ENCODE results near the gene CGREF1.
"Not testable (repeated sequence)": the region's sequence is repeated elsewhere in the genome, so short reads cannot be mapped to it uniquely, and the experiment has no call there.

Gene CGREF1

DNA sequence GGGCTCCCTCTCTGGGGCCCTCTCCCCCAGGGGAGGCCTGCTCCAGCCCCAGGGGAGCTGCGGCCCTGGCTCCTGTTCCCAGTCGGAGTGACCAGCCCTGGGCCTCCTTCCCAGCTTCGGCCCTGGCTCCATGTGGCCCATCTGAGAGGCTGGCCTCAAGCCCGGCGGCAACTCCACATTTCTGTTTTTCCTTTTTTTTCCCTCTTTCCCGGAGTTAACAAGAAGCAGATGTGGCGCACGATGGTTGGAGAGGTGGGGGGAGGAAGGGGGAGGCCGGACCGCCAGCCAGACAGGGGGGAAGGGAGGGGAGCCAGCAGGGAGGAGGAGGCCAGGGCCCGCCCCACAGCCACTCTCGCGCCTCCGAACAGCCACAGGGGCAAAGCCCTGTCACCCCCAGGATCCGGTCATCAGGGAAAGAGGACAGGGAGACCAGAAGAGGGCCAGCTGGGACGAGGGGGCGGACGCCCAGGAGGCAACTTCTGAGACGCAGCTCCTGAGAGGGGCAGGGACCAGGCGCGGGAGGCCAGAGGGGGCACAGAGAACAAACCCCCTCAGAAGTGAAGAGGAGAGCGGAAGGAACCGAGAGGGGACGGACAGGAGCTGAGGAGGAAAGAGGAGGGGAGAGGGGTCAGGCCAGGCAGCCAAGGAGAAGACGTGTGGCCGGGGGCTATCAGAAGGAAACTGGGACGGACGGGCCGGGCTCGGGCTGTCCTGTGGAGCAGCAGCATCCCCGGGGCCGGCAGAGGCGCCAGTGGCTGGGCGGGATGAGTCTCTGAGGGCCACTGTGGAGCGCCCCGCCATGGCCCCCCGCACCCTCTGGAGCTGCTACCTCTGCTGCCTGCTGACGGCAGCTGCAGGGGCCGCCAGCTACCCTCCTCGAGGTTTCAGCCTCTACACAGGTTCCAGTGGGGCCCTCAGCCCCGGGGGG, 40.4 kb downstream of the CGREF1 start, which contains the start of gene EMILIN1:
Gene EMILIN1, plus strand, starts transcription at position 349 of the 928 bp plus-strand sequence. Its CDS starts 451 bp downstream, at position 800.
- FAIRE-seq, result no peak
- no peak for DNase-seq (ENCODE audit: extremely low spot score, insufficient read length, low read depth)

DNA sequence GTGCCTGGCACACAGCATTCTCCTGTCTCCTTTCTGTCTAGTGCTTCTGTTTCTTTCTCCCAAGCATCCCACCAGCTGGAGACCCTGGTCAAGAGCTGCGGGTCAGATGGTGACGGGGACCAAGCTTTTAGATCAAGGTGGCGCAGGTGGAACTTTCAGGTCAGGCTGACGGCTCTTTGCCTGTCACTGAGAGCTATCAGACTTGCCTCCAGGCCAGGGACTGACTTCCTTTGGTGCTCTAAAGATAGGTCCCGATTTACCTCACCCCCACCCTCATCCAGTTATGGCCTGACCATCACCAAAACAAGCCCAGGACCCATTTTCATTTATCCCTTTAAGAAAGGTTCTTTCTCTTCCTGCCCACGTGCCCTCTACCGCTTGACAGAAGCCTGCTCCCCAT, 41.7 kb downstream of the CGREF1 start:
- DNase-seq (ENCODE audit: extremely low spot score, insufficient read length, low read depth) (no peak), FAIRE-seq (no peak)

- DNase-seq (ENCODE audit: extremely low spot score, insufficient read length, low read depth), result no peak
- FAIRE-seq, result no peak
These were observed 42.6 kb downstream of the CGREF1 start for GRCh38 chr2:27076323-27076722.

DNA sequence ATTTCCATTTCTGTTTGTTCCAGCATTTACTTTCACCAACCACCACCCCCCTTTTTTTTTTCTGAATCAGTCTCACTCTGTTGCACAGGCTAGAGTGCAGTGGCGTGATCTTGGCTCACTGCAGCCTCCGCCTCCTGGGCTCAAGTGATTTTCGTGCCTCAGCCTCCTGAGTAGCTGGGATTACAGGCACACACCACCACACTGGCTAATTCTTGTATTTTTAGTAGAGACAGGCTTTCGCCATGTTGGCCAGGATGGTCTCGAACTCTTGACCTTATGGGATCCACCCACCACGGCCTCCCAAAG, 43.4 kb downstream of the CGREF1 start:
- not testable (repeated sequence) for DNase-seq (ENCODE audit: extremely low spot score, insufficient read length, low read depth); FAIRE-seq

DNA sequence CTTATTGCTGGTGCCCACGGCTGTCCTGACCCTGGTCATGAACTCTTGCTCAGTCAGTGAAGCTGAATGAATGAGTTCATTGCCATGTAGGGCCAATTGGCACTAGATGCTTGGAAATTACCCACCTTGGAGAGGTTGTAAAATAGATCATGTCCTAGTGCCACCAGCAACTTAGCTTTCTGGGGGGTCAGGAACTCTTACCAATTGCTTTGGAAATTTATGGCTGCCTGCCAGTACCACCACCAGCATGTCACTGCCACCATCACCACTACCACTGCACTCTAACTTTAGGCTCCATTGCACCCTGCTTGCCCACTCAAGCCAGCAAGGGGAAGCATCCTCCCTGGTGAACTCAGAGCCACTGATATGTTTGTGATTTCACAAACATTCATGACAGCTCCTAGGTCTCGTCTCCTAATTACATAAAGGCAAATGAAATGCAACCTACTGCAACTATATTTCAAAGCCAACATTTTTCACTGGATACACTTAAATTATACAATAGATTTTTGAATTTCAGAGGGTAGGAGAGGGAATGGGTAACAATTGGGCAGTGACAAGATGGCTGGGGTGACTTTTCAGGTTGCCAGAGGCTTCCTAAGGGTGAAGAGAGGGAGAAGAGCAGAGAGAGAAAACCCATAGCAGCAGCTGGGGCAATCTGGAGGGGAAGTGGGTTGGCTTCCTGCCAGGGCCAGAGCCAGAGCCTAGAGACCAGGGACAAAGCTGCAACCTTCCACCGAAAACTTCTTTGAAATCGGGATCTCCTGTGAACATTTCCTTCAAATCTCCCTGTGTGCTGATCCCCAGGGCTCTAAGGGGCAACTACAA, 44.0 kb downstream of the CGREF1 start:
- FAIRE-seq (peak; percentile 80), DNase-seq (ENCODE audit: extremely low spot score, insufficient read length, low read depth) (no peak)

DNA sequence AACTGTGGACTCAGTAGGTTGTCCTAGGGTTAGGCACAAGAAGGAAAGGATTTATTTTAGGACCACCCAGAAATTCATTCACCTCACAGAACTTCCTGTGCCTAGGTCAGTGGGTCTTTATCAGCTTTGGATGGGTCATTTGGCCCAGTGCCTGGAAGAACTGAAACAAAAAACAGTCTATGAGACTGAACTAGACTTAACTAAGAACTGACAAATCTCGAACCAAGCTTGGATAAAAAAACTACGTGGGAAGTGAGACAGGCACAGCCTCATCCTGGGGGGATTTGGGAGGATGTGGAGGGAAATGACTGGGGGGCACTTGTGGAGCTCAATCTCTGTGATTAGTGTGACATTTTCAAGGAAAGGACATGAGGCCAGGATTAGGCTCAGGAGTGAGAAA, 45.1 kb downstream of the CGREF1 start:
- FAIRE-seq, result no peak
- DNase-seq (ENCODE audit: extremely low spot score, insufficient read length, low read depth), result no peak

DNA sequence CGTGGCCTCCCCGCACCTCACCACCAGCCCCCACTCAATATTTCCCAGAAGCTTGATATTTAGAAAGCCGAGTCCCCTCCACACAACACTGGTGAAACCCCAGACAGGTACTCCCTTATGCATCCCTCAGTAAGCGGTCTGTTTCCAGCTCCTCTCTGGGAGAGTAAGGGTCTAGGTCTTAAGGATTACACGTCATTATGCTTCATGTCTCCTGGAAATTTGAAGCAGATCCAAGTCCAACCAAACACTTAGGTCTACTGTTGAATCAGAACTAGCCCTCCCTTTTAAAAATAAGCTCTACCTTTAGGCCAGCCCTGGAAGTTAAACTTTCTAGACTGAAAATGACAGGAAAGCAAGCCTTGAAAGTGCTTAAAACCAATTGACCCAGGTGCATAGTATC, 46.0 kb downstream of the CGREF1 start:
- DNase-seq (ENCODE audit: extremely low spot score, insufficient read length, low read depth) (no peak), FAIRE-seq (no peak)

- DNase-seq (ENCODE audit: extremely low spot score, insufficient read length, low read depth), result no peak
- no peak for FAIRE-seq
These were observed 46.7 kb downstream of the CGREF1 start for GRCh38 chr2:27071990-27072830.

GRCh38 chr2:27071277-27071989, 47.5 kb downstream of the CGREF1 start, which contains the start of gene OST4:
Gene OST4, minus strand, starts transcription at chr2:27071654.
- DNase-seq (ENCODE audit: extremely low spot score, insufficient read length, low read depth) (peak; percentile 92), FAIRE-seq (peak; percentile 90)

DNA sequence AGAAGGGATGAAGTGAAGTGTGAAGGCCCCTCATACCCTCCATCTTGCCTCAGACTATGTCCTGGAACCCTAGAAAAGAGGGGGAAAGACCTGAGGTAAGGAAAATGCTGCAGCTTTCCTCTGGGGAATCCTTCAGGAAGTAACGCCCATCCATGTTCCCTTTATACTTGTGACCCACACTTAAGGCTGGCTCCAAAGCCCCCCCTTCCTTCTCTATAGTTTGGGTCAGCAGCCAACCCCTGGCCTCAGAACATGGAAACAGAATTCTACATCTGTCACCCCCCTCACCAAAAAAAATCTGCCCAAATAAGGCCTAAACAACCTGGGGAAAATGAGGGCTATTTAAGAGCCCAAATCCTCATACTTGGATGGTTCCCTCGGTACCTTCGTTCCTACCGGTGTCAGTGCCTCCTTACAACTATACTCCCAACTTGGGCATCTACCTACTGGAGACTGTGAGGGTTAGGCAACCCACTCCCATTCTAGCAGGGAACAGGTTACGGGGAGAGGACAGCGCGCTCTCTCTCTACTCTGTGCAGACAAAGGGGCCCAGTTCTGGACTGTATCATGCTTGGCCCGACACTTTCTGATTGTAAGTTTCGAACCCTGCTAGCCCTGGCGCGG, 48.2 kb downstream of the CGREF1 start:
- DNase-seq (ENCODE audit: extremely low spot score, insufficient read length, low read depth) (no peak), FAIRE-seq (no peak)

DNA sequence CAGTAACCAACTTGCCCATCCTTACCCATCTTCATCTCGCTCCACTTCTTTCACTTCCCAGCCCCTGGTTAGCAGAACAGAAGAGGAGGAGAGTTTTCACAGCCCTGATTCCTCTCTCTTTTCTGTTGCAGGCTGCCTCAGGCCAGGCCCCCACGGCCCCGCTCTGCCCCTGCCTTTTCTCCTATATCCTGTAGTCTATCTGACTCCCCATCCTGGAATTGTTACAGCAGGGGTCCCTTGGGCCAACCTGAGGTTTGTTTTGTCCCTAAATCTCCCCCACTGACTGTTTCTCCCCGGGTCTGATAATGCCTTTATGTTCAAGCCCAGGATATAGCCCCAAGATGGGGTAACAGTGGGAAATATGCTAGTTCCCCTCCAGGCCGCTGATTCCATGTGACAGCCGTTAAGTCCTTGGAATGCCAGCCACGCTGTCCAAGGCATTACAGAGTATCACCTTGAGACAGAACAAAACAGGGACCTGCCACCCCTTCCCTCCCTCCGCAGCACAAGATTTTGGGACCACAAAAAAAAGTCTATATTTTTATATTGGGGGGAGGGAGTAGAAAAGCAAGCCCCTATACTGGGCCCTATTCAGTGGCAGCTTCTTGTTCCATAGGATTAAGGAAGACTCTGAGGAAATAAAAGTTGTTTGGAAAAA, 48.8 kb downstream of the CGREF1 start:
- no peak for DNase-seq (ENCODE audit: extremely low spot score, insufficient read length, low read depth)

DNA sequence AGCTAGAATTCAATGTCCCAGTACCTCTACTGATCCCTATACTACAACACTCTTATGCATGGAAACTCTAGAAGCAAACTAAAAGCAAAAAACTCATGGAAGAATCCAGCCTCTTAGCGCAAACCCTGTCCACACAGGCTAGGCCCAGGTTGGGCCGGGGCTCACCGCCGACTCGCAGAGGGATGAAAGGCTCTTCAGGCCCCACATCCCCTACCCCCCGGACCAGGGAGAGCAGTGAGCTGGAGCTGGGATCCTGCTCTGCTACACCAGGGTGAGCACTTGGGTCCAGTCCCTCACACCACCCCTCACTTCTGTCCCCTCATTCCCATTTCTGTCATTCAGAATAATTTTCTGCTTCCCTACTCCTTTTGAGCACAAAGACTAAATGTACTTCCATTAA, 49.5 kb downstream of the CGREF1 start:
- no peak for FAIRE-seq
- no peak for DNase-seq (ENCODE audit: extremely low spot score, insufficient read length, low read depth)

More for the DNA sequence above, 48.8 kb downstream of the CGREF1 start:
- FAIRE-seq, result no peak

DNA sequence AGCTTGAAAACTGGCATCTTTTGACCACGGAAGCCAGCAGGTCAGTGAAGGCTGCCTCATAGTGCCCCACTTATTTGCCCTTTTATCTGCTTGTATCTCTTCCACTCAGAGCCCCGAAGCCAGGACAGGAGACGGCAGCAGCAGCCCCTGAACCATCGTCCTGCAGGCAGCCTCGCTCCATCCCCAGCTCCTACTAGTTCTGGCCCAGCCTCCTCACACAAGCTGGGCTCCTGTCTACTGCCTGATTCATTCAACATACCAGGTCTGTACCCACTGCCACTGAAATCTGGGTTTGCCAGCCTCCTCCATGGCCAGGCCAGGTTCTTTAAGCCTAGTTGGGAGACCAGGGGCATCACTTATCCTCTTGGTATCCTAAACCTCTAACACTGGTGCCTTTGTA, 51.5 kb downstream of the CGREF1 start:
- DNase-seq (ENCODE audit: extremely low spot score, insufficient read length, low read depth), result no peak
- FAIRE-seq, result no peak

DNA sequence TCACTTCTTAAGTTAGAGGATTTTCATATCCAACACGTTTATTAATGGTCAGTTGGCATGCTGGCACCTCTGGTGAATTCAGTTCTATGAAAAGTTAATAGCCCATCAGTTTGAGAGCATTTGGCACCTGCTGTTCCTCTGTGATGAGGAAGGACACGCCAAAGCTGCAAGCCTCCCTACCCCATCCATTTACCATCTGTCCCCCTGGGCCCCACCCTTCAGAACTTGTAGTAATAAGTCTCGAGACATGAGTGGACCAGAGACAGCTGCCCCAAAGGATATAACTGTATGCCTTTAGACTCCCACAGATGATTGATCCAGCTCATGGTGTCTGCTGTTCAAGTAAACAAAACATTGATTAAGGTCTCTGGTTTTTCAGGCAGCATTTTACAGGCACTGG, 53.8 kb downstream of the CGREF1 start:
- FAIRE-seq (no peak), DNase-seq (ENCODE audit: extremely low spot score, insufficient read length, low read depth) (no peak)

GRCh38 chr2:27060323-27060722, 58.6 kb downstream of the CGREF1 start:
- no peak for FAIRE-seq
- DNase-seq (ENCODE audit: extremely low spot score, insufficient read length, low read depth), result no peak

GRCh38 chr2:27059141-27059820, 59.6 kb downstream of the CGREF1 start:
- no peak for DNase-seq (ENCODE audit: extremely low spot score, insufficient read length, low read depth)
- FAIRE-seq, result no peak

DNA sequence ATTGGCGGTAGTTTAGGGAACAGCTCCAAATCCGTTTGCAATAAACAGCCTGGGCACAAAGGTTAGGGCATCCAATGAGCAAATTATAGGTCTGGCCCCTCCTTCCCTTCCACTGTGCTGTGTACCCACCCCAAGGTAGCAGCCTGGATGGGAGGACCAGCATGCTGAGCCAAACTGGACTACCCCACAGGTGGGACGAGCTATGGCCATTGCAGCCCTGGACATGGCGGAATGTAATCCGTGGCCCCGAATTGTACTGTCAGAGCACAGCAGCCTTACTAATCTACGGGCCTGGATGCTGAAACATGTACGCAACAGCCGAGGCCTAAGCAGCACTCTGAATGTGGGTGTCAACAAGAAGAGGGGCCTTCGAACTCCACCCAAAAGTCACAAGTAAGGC, 60.7 kb downstream of the CGREF1 start:
- DNase-seq (ENCODE audit: extremely low spot score, insufficient read length, low read depth) (no peak), FAIRE-seq (no peak)

DNA sequence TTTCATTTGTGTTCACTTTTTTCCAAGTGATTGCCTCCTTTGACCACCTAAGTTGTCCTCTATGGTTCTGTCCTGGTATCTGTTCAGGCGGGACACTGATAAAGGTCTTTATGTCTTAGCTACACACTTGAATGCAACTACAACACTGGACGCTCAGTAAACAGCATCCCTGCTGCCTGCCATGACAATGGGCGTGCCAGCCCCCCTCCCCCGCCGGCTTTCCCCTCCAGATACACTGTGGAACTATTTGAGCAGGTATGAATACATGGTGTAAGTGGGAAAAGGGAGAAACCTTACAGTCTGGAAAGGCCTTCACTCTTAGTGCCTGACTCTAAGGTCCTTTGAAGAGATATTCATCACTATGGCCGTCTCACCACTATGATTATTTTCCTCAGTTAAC, 61.7 kb downstream of the CGREF1 start:
- FAIRE-seq, result no peak
- DNase-seq (ENCODE audit: extremely low spot score, insufficient read length, low read depth), result no peak

Data from GM18507 (cell line).